GM12878 (cell line): ENCODE measurements around the gene PARN. TPM values are rescaled to one million over a fixed set of nuclear protein-coding genes. Genes with fewer than 3 reads are reported as not detected.

ENCODE experiments used
- ATAC-seq: fragments of 200-7000 bp; cut with Tn5 transposase; 3 replicates; pipeline ENCODE4 v1.9.1; 2020; ENCODE audit warnings: mild to moderate bottlenecking, moderate library complexity
- BruUV-seq: library from RNA; stranded (reverse); fragments of 400-500 nt; replicated peaks from 2 replicates; lab custom pipeline; 2021; lab: Mats Ljungman, UMichigan
- CTCF ChIA-PET: fragments of 300-600 bp; sonication (Branson Sonifier 250); formaldehyde crosslinking; extraction: SDS; loops from one replicate; lab custom pipeline; 2021; ENCODE audit warnings: inconsistent platforms; lab: Yijun Ruan, JAX
- POLR2A ChIA-PET: fragments of 350-600 bp; formaldehyde crosslinking; extraction: SDS; loops from one replicate; lab custom pipeline; 2021; ENCODE audit warnings: inconsistent platforms; lab: Charles Lee
- RAD21 ChIA-PET: fragments of 300-600 bp; sonication (Branson Sonifier 250); formaldehyde crosslinking; loops from one replicate; lab custom pipeline; 2023; ENCODE audit warnings: antibody characterized with exemption; ENCODE audit not compliant: unreplicated experiment; lab: Charles Lee
- SMC1A ChIA-PET: fragments of 300-600 bp; sonication (Branson Sonifier 250); formaldehyde crosslinking; loops from one replicate; lab custom pipeline; 2023; ENCODE audit not compliant: unreplicated experiment, uncharacterized antibody; lab: Charles Lee
- DNase-seq: peaks from one replicate; pipeline ENCODE4 v3.0.0-alpha.2; 2011; ENCODE audit warnings: low read depth, low spot score
- FAIRE-seq: peaks from 3 replicates; lab custom pipeline; 2011; peaks lifted over from hg19 to GRCh38; lab: Jason Lieb, UNC
- H2AFZ ChIP-seq: 2 replicates; pipeline ENCODE4 v1.6.0; 2011; ENCODE audit warnings: low read depth, low read length, control low read depth; ENCODE audit not compliant: control insufficient read depth
- H3K27ac ChIP-seq: 2 replicates; pipeline ENCODE4 v1.5.1; 2011; ENCODE audit warnings: control low read depth; ENCODE audit not compliant: control insufficient read depth, insufficient read depth
- H3K27me3 ChIP-seq, 2 experiments: replicated peaks in 1 of 2; 2 replicates each; pipeline versions ENCODE4 v1.6.0 to v1.6.1; 2011; ENCODE audit warnings: low read length in 1 of 2; ENCODE audit not compliant: control insufficient read depth in 2 of 2, insufficient read depth in 2 of 2
- H3K36me3 ChIP-seq, 2 experiments: 2 replicates each; pipeline ENCODE4 v1.5.1; 2011; ENCODE audit warnings: low read length in 1 of 2; ENCODE audit not compliant: control insufficient read depth in 2 of 2, insufficient read depth in 2 of 2
- H3K4me1 ChIP-seq: 2 replicates; pipeline ENCODE4 v1.6.1; 2011; ENCODE audit warnings: mild to moderate bottlenecking, low read length, moderate library complexity, mixed read lengths; ENCODE audit not compliant: control insufficient read depth, insufficient read depth
- H3K4me2 ChIP-seq: 2 replicates; pipeline ENCODE4 v1.6.0; 2011; ENCODE audit warnings: control low read depth; ENCODE audit not compliant: control insufficient read depth, insufficient read depth
- H3K4me3 ChIP-seq: fragments of 200-600 bp; sonication (generic); 2 replicates; pipeline ENCODE4 v1.5.1; 2016
- H3K79me2 ChIP-seq: 2 replicates; pipeline ENCODE4 v1.6.0; 2011; ENCODE audit warnings: low read length; ENCODE audit not compliant: control insufficient read depth, insufficient read depth
- H3K9ac ChIP-seq: 2 replicates; pipeline ENCODE4 v1.8.0; 2011; ENCODE audit warnings: low read length, control low read depth, mixed read lengths; ENCODE audit not compliant: control insufficient read depth, insufficient read depth
- H3K9me3 ChIP-seq: replicated peaks from 3 replicates; pipeline ENCODE4 v1.5.1; 2011; ENCODE audit warnings: mild to moderate bottlenecking, low read length; ENCODE audit not compliant: control insufficient read depth, insufficient read depth
- H4K20me1 ChIP-seq: 2 replicates; pipeline ENCODE4 v1.6.0; 2011; ENCODE audit not compliant: control insufficient read depth, insufficient read depth
- CHD2 ChIP-seq: IDR thresholded peaks from 2 replicates; pipeline ENCODE4 v1.6.1; 2011; ENCODE audit warnings: low read depth, low read length, improper control_type of control experiment, borderline replicate concordance
- CREB1 ChIP-seq: IDR thresholded peaks from 2 replicates; pipeline ENCODE4 v1.6.1; 2012; ENCODE audit warnings: low read depth, mild to moderate bottlenecking, inconsistent platforms
- HDAC6 ChIP-seq: fragments of 200-600 bp; sonication (generic); IDR thresholded peaks from one replicate; pipeline ENCODE4 v1.8.0; 2017; ENCODE audit warnings: antibody characterized with exemption; ENCODE audit not compliant: unreplicated experiment
- IKZF1 ChIP-seq: fragments of 450-650 bp; conservative IDR thresholded peaks from 2 replicates; pipeline ENCODE4 v1.6.1; 2017; ENCODE audit warnings: antibody characterized with exemption, mild to moderate bottlenecking
- KAT2A ChIP-seq: conservative IDR thresholded peaks from 2 replicates; pipeline ENCODE4 v1.6.1; 2011; ENCODE audit warnings: low read depth, low read length; ENCODE audit not compliant: control insufficient read depth
- MXI1 ChIP-seq: fragments of 150-350 bp; IDR thresholded peaks from 2 replicates; pipeline ENCODE4 v1.6.1; 2011; ENCODE audit warnings: low read depth, mild to moderate bottlenecking, inconsistent platforms, low read length, improper control_type of control experiment
- RBBP5 ChIP-seq: fragments of 200-600 bp; sonication (generic); conservative IDR thresholded peaks from 2 replicates; pipeline ENCODE4 v1.6.1; 2016
- RUNX3 ChIP-seq: IDR thresholded peaks from 2 replicates; pipeline ENCODE4 v1.6.1; 2012; ENCODE audit warnings: low read length, inconsistent platforms
- SP1 ChIP-seq: IDR thresholded peaks from one replicate; pipeline ENCODE4 v1.6.1; 2011; ENCODE audit warnings: low read depth, low read length
- TARDBP ChIP-seq: IDR thresholded peaks from 2 replicates; pipeline ENCODE4 v1.6.1; 2016; ENCODE audit warnings: borderline replicate concordance
- TCF7 ChIP-seq: IDR thresholded peaks from 2 replicates; pipeline ENCODE4 v1.6.1; 2014; ENCODE audit warnings: antibody characterized with exemption, borderline replicate concordance
- YBX1 ChIP-seq: fragments of 450-650 bp; IDR thresholded peaks from 2 replicates; pipeline ENCODE4 v1.6.1; 2016; ENCODE audit warnings: antibody characterized with exemption
- ZNF24 ChIP-seq: fragments of 450-650 bp; IDR thresholded peaks from 2 replicates; pipeline ENCODE4 v1.6.1; 2017; ENCODE audit warnings: antibody characterized with exemption, mild to moderate bottlenecking
- WGBS: methylation state at CpG from one replicate; pipeline ENCODE4 v1.1.6; 2016; ENCODE audit warnings: low lambda C conversion rate; ENCODE audit not compliant: insufficient replicate concordance, insufficient coverage; ENCODE audit errors: missing lambda C conversion rate; 5-methylcytosine and 5-hydroxymethylcytosine counted together
- in situ Hi-C: fragments of 300-500 bp; cut with MboI; formaldehyde crosslinking; loops from 9 replicates; pipeline ENCODE4 v1.14.3; 2018; ENCODE audit warnings: mixed read lengths
- intact Hi-C: fragments of 100-400 bp; cut with micrococcal nuclease; formaldehyde crosslinking; loops from one replicate; pipeline ENCODE4 v1.14.2; 2022; ENCODE audit not compliant: unreplicated experiment
- polyA plus RNA-seq, 11 experiments: library from polyadenylated mRNA; depleted of rRNA in 4 of 11; unstranded in 6 of 11; stranded (reverse) in 5 of 11; fragments of >200 nt; fragmentation: Nextera tagmentation in 4 of 11; fragmentation: Illumina TruSeq in 1 of 11; extraction: Ambion mirVana in 4 of 11; extraction: Trizol in 1 of 11; gene quantifications; 1 replicate in 1 of 11; 2 replicates in 10 of 11; pipeline versions ENCODE4 v1.2.1 to v1.2.3, GENCODE V29; 2011 to 2016; ENCODE audit warnings: inconsistent platforms in 2 of 11, missing spikeins in 2 of 11, low read depth in 1 of 11
- total RNA-seq, 4 experiments: library from RNA; depleted of rRNA in 3 of 4; stranded (reverse); fragments of >200 nt in 3 of 4; fragmentation: Illumina TruSeq in 1 of 4; extraction: Trizol in 1 of 4; gene quantifications; 2 replicates each; pipeline versions ENCODE4 v1.2.1 to v1.2.3, GENCODE V29; 2013 to 2021
- TF ChIP-seq, protein P1 (sequence below): fragments of 450-650 bp; IDR thresholded peaks from 2 replicates; pipeline ENCODE4 v1.6.1; 2017; ENCODE audit warnings: mild to moderate bottlenecking, low read depth, inconsistent platforms; ENCODE audit not compliant: poor library complexity, severe bottlenecking
- TF ChIP-seq, protein P2 (sequence below): fragments of 450-650 bp; IDR thresholded peaks from 2 replicates; pipeline ENCODE4 v1.6.1; 2017; ENCODE audit warnings: antibody characterized with exemption, mild to moderate bottlenecking, moderate library complexity

PARN gene
- total and polyA plus RNA-seq, 10 of the 15 experiments (the other 5 are each of a cell fraction or from before 2014, with no cell fraction given) = 15.6 to 77.3 (median 47.7) TPM

DNA sequence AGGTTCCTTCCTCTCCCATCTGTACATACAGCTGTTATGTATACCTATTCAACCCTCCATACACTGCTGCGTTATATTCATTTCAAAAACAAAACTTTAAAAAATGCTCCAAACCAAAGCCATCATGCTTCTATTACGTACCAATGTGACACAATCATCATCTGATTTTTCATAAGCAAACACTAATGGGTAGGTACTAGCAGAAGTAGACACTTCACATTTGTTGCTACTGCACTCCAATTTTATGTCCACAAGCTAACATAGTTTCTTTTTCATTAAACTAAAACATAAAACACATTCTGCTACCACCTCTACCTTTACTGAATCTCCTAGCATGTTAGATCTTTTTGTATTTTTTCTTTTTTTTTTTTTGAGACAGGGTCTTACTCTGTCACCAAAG, 57.5 kb downstream of the PARN start (continued):
- no peak for TF ChIP-seq SP1

DNA sequence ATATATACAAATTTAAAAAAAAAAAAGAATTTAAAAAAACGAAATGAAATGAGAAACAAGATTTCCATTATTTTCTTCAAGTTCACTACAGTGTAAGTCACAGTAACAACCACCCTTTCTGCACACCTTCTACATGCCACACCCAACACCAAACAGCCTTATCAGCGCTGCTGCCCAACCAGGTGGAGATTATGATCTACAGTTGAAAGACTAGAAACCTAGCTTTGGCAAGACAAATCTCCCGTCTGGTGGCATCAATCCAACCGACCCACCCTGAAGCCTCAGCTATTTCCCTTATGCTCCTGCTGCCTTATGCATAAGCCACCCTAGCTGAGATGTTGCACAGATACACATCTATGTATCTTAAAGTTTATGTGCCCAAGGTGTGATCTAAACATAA, 60.8 kb downstream of the PARN start:
- H3K36me3 ChIP-seq = peaks cover 1 to 3% of the 10 kb centered on the region in 2 experiments; a peak in 3 of 4 replicates
- H3K27ac ChIP-seq = no peak overlapping the region
- no peaks in the 10 kb centered on the region for H3K4me1 ChIP-seq
- H3K9ac ChIP-seq = no peak overlapping the region
- no peaks in the 10 kb centered on the region for H4K20me1 ChIP-seq
- 69% methylated on average over 4 of the region's 4 CpGs for WGBS
- H3K27me3 ChIP-seq = no peaks in the 10 kb centered on the region
- ChIA-PET SMC1A (no interaction called here), RAD21 (no interaction called here), POLR2A (no interaction called here), CTCF (no interaction called here)
- no peaks in the 10 kb centered on the region for H3K9me3 ChIP-seq
- no peak overlapping the region for H3K4me2 ChIP-seq
- intact Hi-C loops = no loop called here
- no peak overlapping the region for H2AFZ ChIP-seq
- in situ Hi-C loops = no loop called here
- DNase-seq (no peak), ATAC-seq (no peak), FAIRE-seq (no peak)
- H3K79me2 ChIP-seq = no peaks in the 10 kb centered on the region
- H3K4me3 ChIP-seq = no peak overlapping the region
- TF ChIP-seq RBBP5 = no peak
- TF ChIP-seq, protein P1, sequence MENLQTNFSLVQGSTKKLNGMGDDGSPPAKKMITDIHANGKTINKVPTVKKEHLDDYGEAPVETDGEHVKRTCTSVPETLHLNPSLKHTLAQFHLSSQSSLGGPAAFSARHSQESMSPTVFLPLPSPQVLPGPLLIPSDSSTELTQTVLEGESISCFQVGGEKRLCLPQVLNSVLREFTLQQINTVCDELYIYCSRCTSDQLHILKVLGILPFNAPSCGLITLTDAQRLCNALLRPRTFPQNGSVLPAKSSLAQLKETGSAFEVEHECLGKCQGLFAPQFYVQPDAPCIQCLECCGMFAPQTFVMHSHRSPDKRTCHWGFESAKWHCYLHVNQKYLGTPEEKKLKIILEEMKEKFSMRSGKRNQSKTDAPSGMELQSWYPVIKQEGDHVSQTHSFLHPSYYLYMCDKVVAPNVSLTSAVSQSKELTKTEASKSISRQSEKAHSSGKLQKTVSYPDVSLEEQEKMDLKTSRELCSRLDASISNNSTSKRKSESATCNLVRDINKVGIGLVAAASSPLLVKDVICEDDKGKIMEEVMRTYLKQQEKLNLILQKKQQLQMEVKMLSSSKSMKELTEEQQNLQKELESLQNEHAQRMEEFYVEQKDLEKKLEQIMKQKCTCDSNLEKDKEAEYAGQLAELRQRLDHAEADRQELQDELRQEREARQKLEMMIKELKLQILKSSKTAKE = no peak
- TF ChIP-seq CREB1 = no peak
- TF ChIP-seq CHD2 = no peak
- no peak for TF ChIP-seq TCF7
- TF ChIP-seq HDAC6 = no peak
- no peak for TF ChIP-seq KAT2A
- no peak for TF ChIP-seq MXI1
- no peak for TF ChIP-seq TARDBP
- no peak for TF ChIP-seq ZNF24
- TF ChIP-seq IKZF1 = no peak
- TF ChIP-seq, protein P2, sequence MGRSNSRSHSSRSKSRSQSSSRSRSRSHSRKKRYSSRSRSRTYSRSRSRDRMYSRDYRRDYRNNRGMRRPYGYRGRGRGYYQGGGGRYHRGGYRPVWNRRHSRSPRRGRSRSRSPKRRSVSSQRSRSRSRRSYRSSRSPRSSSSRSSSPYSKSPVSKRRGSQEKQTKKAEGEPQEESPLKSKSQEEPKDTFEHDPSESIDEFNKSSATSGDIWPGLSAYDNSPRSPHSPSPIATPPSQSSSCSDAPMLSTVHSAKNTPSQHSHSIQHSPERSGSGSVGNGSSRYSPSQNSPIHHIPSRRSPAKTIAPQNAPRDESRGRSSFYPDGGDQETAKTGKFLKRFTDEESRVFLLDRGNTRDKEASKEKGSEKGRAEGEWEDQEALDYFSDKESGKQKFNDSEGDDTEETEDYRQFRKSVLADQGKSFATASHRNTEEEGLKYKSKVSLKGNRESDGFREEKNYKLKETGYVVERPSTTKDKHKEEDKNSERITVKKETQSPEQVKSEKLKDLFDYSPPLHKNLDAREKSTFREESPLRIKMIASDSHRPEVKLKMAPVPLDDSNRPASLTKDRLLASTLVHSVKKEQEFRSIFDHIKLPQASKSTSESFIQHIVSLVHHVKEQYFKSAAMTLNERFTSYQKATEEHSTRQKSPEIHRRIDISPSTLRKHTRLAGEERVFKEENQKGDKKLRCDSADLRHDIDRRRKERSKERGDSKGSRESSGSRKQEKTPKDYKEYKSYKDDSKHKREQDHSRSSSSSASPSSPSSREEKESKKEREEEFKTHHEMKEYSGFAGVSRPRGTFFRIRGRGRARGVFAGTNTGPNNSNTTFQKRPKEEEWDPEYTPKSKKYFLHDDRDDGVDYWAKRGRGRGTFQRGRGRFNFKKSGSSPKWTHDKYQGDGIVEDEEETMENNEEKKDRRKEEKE = no peak
- TF ChIP-seq YBX1 = no peak
- TF ChIP-seq RUNX3 = no peak
- BruUV-seq = no TSS peak
